Esophagus squamous epithelium (tissue), 5 donors: ENCODE results near the gene NFATC3. TPM values are rescaled to one million over a fixed set of nuclear protein-coding genes. Genes with fewer than 3 reads are reported as not detected.

Source experiments
- DNase-seq: peaks from one replicate; lab custom pipeline; 2025; lab: John Stamatoyannopoulos, UW
- H3K27ac ChIP-seq, 4 donors: fragments of 200-600 bp; sonication (generic); one replicate each; pipeline ENCODE4 v1.5.1; 2016 to 2019; ENCODE audit warnings: mild to moderate bottlenecking in 1 of 4
- H3K27me3 ChIP-seq, 4 donors: fragments of 200-600 bp; sonication (generic); 1 replicate in 3 of 4; 2 replicates in 1 of 4; pipeline versions ENCODE4 v1.5.1 to v1.6.0; 2017 to 2021; ENCODE audit warnings: antibody characterized with exemption in 1 of 4
- H3K36me3 ChIP-seq, 3 donors: fragments of 200-600 bp; sonication (generic); one replicate each; pipeline ENCODE4 v1.5.1; 2016 to 2019
- H3K4me1 ChIP-seq, 3 donors: fragments of 200-600 bp; sonication (generic); one replicate each; pipeline ENCODE4 v1.5.1; 2017 to 2019
- H3K4me3 ChIP-seq, 4 donors: fragments of 200-600 bp; sonication (generic); 1 replicate in 3 of 4; 2 replicates in 1 of 4; pipeline ENCODE4 v1.5.1; 2016 to 2019; ENCODE audit warnings: mild to moderate bottlenecking in 2 of 4, moderate library complexity in 1 of 4
- H3K9me3 ChIP-seq, 3 donors: fragments of 200-600 bp; sonication (generic); one replicate each; pipeline ENCODE4 v1.5.1; 2016 to 2019
- POLR2A ChIP-seq, 4 donors: fragments of 450-650 bp; IDR thresholded peaks; one replicate each; pipeline ENCODE4 v1.6.1; 2017; ENCODE audit warnings: antibody characterized with exemption in 4 of 4, mild to moderate bottlenecking in 4 of 4, moderate library complexity in 3 of 4
- WGBS, 2 donors: methylation state at CpG; one replicate each; pipeline ENCODE4 v1.1.5; 2018; 5-methylcytosine and 5-hydroxymethylcytosine counted together
- intact Hi-C: fragments of 100-400 bp; cut with DNase I; formaldehyde crosslinking; loops from one replicate; pipeline ENCODE4 v1.15.0; 2022
- total RNA-seq, 4 donors: library from RNA; depleted of rRNA; stranded (reverse); fragments of >200 nt; gene quantifications; one replicate each; pipeline ENCODE4 v1.1.0, GENCODE V29; 2016
- TF ChIP-seq, protein P1 (sequence below), 6 experiments: fragments of 450-650 bp in 4 of 6; fragments of 200-600 bp in 2 of 6; sonication (generic) in 2 of 6; IDR thresholded peaks; one replicate each; pipeline ENCODE4 v1.5.1; 2016 to 2019; ENCODE audit warnings: antibody characterized with exemption in 6 of 6, mild to moderate bottlenecking in 4 of 6, moderate library complexity in 4 of 6
- donor health status: DM: yes; HTN: yes; CAD: no.

NFATC3 gene
- total RNA-seq, 4 donors from 2014 or later, result 18.6 to 30.9 (median 20.5) TPM

DNA sequence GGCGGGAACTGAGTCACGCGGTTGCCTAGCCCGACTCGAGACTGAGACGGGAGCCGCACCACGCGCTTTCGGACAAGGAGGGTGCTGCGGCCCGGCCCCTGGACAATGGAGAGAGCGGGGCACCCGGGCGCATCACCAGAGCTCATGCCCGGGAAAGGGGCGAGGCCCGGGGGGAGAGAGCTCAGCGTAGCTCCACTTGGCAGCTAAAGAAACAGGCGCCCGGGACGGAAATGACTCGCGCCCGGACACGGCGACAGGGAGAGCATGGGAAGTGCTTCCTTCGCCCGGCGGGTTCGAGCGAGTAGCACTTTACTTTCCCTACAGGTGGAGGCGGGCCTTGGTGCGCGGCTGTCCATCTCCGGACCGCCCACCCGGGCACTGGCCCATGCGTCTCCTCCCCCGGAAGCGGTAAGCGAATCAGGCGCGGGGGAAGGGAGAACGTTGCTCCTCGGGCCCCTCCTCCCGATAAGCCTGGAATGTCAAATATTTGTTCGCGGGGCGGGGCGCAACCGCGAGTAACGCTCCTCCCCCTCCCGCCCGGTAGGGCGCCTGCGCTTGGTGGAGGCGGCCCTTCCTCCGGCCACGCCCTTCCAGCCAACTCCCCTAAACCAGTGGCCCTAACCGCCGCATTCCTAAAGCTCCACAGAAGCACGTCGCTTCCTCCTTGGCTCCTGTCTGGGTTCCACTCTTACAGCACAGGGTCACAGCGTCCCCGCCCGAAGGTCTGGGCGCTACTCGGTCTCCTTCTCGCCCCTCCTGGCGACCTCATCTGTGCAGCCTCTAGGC lies 152.3 kb downstream of the NFATC3 start:
- Histone ChIP-seq H3K27me3 (no peaks in the 10 kb centered on the region), H3K9me3 (no peaks in the 10 kb centered on the region), H3K36me3 (peaks cover 0 to 10% (median 0%) of the 10 kb centered on the region in 3 donors), H3K4me1 (peaks cover 20 to 65% (median 22%) of the 10 kb centered on the region in 3 donors), H3K4me3 (peak overlapping the region; percentile 62 to 76 (median 70)), H3K27ac (peak overlapping the region; percentile 88 to 98 (median 92))
- intact Hi-C loops, result loop anchor here (10.0 kb wide), 1 partner anchor 153 kb away; the partner anchor contains the start of gene NFATC3
- TF ChIP-seq, protein P1, sequence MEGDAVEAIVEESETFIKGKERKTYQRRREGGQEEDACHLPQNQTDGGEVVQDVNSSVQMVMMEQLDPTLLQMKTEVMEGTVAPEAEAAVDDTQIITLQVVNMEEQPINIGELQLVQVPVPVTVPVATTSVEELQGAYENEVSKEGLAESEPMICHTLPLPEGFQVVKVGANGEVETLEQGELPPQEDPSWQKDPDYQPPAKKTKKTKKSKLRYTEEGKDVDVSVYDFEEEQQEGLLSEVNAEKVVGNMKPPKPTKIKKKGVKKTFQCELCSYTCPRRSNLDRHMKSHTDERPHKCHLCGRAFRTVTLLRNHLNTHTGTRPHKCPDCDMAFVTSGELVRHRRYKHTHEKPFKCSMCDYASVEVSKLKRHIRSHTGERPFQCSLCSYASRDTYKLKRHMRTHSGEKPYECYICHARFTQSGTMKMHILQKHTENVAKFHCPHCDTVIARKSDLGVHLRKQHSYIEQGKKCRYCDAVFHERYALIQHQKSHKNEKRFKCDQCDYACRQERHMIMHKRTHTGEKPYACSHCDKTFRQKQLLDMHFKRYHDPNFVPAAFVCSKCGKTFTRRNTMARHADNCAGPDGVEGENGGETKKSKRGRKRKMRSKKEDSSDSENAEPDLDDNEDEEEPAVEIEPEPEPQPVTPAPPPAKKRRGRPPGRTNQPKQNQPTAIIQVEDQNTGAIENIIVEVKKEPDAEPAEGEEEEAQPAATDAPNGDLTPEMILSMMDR (IDR thresholded peaks at IDR 0.05), result peak in 2 of 6 experiments; percentile 1 to 5
- TF ChIP-seq POLR2A (IDR thresholded peaks at IDR 0.05), result peak in 3 of 4 donors; percentile 54 to 79 (median 77)
- peak; percentile 62 for DNase-seq
- WGBS, 2 donors, result 1% methylated on average over 34 to 37 of the region's 72 CpGs

DNA sequence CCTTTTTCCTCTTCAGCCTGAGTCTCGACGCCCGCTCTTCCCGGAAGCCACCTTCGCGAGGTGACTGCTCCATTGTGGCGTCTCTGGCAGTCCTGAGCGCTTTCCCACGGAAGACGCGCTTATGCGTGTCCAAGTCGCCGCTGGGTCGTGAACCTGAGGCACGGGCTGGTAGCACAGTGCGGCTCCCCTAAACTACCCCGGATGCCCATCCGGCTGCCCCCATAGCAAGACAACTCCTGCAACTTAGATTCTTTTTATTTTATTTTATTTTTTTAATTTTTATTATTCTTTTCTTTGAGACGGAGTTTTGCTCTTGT lies 152.8 kb downstream of the NFATC3 start:
- Histone ChIP-seq H3K9me3 (no peaks in the 10 kb centered on the region), H3K4me1 (peaks cover 20 to 60% (median 22%) of the 10 kb centered on the region in 3 donors), H3K27me3 (no peaks in the 10 kb centered on the region), H3K27ac (peak overlapping the region; percentile 88 to 98 (median 92)), H3K4me3 (peak overlapping the region; percentile 62 to 76 (median 70)), H3K36me3 (peaks cover 0 to 4% (median 0%) of the 10 kb centered on the region in 3 donors)
- 10 to 16% methylated on average over 15 to 20 of the region's 20 CpGs for WGBS, 2 donors
- intact Hi-C loops, result loop anchor here (10.0 kb wide), 1 partner anchor 153 kb away; the partner anchor contains the start of gene NFATC3
- no peak for TF ChIP-seq POLR2A (IDR thresholded peaks at IDR 0.05)
- TF ChIP-seq, protein P1 (IDR thresholded peaks at IDR 0.05), result no peak
- no peak for DNase-seq

DNA sequence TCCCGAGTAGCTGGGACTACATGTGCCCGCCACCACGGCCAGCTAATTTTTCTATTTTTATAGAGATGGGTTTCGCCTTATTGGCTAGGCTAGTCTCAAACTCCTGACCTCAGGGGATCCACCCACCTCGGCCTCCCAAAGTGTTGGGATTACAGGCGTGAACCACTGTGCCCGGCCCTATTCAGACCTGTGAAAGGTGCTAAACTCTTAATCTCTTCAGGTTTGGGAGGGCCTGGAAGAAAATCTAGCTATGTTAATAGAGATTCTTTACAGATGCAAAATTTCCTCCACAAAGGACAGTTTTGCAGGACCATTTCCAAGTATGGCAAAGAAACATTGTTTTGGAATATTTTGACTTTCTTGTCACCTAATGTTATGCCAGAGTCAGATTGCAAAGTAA lies 156.9 kb downstream of the NFATC3 start:
- Histone ChIP-seq H3K4me1 (peaks cover 18 to 51% (median 35%) of the 10 kb centered on the region in 3 donors), H3K27me3 (no peaks in the 10 kb centered on the region), H3K27ac (no peak overlapping the region), H3K4me3 (no peak overlapping the region), H3K9me3 (no peaks in the 10 kb centered on the region), H3K36me3 (no peaks in the 10 kb centered on the region)
- no peak for DNase-seq
- 71 to 82% methylated on average over 7 of the region's 7 CpGs for WGBS, 2 donors
- intact Hi-C loops, result no loop called here
- TF ChIP-seq POLR2A (IDR thresholded peaks at IDR 0.05), result no peak

DNA sequence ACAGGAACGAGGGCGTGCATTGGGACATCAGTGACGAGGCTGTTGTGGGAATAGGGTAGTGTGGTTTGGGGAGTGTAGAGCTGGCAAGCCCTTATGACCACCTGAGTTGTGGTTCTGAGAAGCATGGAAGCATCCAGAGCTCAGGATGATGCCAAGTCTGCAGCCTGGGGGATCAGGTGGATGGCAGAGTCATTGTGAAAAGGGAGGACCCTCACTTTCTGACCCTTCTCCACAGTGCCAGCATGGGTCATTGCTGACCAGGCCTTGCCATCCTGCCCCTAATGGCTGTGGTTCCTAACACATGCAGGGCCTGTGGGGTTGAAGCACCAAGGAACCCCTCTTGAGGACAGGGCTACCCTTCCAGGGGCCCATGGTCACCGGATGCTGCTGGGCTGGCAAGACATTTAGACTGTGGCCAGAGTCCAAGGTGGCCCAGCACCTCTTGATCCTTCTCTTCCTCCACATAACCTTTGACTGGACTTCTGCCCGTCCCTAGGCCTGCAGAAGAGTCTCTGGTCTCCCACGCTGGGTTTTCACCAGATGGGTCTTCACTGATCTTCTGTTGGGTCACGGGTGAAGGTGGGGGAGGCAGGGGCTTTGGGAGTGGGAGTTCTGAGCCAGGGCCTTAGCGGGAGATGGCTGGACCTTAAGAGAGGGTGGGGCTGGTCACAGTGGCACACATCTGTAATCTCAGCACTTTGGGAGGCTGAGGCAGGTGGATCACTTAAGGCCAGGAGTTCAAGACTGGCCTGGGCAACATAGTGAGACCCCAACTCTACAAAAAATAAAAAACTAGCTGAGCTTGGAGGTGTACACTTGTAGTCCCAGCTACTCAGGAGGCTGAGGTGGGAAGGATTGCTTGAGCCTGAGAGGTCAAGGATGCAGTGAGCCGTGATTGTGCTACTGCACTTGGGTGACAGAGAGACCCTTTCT lies 158.0 kb downstream of the NFATC3 start:
- intact Hi-C loops, result no loop called here
- peaks cover 17 to 55% (median 38%) of the 10 kb centered on the region in 3 donors for H3K4me1 ChIP-seq
- H3K27me3 ChIP-seq, result no peaks in the 10 kb centered on the region
- DNase-seq, result no peak
- TF ChIP-seq POLR2A (IDR thresholded peaks at IDR 0.05), result no peak
- TF ChIP-seq, protein P1 (IDR thresholded peaks at IDR 0.05), result no peak
- no peaks in the 10 kb centered on the region for H3K9me3 ChIP-seq
- 78 to 79% methylated on average over 6 to 8 of the region's 9 CpGs for WGBS, 2 donors
- H3K36me3 ChIP-seq, result no peaks in the 10 kb centered on the region
- no peak overlapping the region for H3K27ac ChIP-seq
- H3K4me3 ChIP-seq, result no peak overlapping the region

DNA sequence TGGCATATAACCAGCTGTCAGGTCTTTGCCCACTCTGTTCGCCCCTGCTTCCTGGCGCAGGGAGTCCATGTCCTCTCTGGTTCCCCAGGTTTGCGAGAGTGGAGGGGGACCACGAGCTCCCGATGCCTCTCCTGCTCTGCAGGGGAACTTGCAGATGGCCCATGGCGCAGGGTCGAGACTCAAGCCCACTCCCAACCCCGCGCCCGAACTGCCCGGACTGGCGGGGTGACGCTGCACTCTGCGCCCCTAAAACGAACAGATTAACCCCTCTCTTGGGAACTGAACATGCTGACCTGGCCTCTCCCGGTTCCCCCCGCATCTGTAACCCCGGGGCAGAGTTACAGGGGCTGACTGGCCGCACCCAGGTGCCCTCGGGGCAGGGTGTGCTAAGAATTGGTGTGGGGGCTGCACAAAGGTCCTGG lies 159.3 kb downstream of the NFATC3 start:
- peaks cover 0 to 8% (median 4%) of the 10 kb centered on the region in 3 donors for H3K36me3 ChIP-seq
- H3K4me3 ChIP-seq, result peak overlapping the region; percentile 67 to 99 (median 85)
- intact Hi-C loops, result no loop called here
- H3K27me3 ChIP-seq, result no peaks in the 10 kb centered on the region
- no peak for TF ChIP-seq POLR2A (IDR thresholded peaks at IDR 0.05)
- TF ChIP-seq, protein P1 (IDR thresholded peaks at IDR 0.05), result no peak
- DNase-seq, result no peak
- peak overlapping the region; percentile 59 to 82 (median 72) for H3K27ac ChIP-seq
- WGBS, 2 donors, result 10 to 78% methylated on average over 2 to 6 of the region's 20 CpGs
- peaks cover 14 to 49% (median 33%) of the 10 kb centered on the region in 3 donors for H3K4me1 ChIP-seq
- H3K9me3 ChIP-seq, result no peaks in the 10 kb centered on the region
